HEK293T (cell line): ENCODE measurements around the gene GRB14.

ENCODE experiments used
- FOXK2 ChIP-seq: fragments of 450-650 bp; IDR thresholded peaks from 2 replicates; pipeline ENCODE4 v1.6.1; 2016; ENCODE audit warnings: mild to moderate bottlenecking
- TARDBP ChIP-seq: fragments of 450-650 bp; IDR thresholded peaks from 2 replicates; pipeline ENCODE4 v1.6.1; 2016

GRCh38 chr2:164574931-164575330, 46.4 kb downstream of the GRB14 start:
- TF ChIP-seq FOXK2: no peak
- TF ChIP-seq TARDBP: no peak
